ENCODE measurements around the gene FSTL1.
"Not testable (repeated sequence)": the region's sequence is repeated elsewhere in the genome, so short reads cannot be mapped to it uniquely, and the experiment has no call there.

The FSTL1 gene

DNA sequence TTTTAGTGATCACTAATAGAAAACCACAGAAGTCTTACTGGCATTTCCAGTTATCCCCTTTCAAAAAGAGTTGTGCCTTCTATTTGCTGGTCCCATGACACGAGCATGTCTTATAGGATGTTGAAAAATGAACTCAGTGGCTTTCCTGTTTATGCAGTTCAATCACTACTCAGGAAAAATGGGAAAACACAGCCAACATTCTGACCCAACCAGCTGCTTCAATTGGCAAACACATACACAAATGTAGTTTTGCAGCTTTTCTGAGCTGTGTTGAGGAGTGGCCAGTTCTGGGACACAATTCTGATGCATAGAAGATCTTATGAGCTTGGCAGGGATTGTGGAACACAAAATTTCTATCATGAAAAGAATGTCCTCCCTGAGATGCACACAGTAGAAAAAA, 40.3 kb downstream of the FSTL1 start:
- DNase-seq: no peak

DNA sequence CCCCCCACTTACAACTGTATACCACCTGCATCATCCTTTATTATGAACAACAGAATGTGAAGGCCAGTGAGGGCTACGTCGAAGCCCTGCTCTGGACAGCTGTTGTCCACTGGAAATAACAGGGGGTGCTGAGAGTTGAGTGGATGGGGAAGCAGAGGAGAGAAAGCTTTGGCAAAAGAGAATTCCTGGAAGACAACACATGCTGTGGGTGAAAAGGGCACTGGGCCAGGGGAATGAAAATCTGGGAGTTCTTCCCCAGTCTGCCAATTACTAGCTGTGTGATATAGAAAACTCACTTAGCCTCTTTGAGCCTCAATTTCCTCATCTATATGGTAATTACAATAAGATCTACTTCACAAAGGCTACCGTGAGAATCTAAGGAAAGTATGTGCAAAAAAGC, 40.7 kb downstream of the FSTL1 start:
- no peak for DNase-seq

GRCh38 chr3:120407508-120408287, 43.1 kb downstream of the FSTL1 start:
- DNase-seq: no peak

DNA sequence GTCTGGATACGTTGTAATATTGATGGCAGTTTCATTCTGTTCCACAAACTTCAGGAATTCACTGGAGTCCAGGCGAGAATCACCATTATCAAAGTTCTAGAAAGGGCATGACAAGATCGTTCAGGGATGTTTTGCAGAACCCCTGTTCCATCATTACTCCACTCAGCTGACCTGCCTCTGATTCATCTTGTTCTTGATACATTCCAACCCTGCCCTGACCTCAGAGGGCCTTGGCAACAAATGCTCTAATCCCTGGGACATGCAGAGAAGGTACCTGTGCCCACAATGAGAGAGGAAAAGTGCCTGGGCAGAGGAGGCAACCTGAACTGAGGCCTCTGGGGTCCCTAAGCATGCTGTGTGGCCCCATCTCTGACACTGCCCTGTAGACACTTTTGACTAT, 45.9 kb downstream of the FSTL1 start:
- DNase-seq: no peak

DNA sequence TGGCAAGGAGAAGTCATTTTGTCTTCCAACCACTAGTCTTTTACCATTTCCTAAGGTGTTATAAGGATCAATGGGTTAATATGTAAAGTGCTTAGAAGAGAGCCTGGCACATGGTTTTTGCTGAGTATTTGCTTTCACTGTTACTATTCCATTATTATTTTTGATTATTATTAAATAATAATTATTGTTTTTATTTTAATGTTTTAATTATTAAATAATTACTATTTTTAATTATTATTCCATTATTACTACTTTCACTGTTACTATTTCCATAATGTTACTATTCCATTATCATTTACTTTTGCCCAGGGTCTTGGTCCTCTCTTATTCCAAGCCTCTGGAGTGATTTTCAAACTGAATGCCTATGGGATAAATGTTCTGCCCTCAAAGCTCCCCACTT, 48.5 kb downstream of the FSTL1 start:
- DNase-seq: no peak

DNA sequence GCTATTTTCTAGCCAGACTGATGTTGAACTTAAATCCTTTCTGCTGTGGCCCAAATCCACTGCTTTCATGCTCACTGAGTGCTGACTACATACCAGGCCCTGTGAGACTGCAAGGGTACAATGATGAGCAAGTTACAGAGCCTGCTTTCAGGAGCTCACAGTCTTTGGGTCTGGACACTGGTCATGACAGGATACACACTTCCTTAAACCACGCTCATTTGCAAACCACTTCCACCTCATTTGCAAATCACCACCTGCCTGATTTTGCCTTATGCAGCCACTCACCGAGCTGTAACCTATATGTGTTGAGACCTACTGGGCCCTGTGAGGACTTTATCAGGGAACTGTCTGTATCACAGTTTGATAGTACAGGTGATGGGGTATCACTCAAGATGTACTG, 51.4 kb downstream of the FSTL1 start:
- no peak for DNase-seq

DNA sequence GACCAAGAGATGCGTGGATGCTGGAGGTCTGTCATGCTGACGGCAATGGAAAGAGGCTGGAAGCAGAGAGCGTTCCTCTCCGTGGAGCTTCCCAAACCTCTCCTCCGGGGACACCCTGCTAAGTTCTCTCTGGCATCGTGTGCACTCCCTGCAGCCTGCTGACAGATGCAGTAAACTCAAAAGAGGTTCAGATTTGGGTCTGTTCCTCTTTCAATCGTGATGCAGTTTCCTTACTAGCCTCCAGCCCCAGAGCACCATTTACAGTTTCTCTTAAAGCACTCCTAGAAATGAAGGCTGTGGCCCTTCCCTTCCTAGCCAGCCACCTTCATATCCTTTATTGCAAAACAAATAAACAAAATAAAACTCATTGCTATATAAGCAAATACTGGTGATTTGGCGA, 54.3 kb downstream of the FSTL1 start:
- DNase-seq: no peak

- no peak for DNase-seq
Observed at GRCh38 chr3:120394347-120394746, 56.4 kb downstream of the FSTL1 start.

DNA sequence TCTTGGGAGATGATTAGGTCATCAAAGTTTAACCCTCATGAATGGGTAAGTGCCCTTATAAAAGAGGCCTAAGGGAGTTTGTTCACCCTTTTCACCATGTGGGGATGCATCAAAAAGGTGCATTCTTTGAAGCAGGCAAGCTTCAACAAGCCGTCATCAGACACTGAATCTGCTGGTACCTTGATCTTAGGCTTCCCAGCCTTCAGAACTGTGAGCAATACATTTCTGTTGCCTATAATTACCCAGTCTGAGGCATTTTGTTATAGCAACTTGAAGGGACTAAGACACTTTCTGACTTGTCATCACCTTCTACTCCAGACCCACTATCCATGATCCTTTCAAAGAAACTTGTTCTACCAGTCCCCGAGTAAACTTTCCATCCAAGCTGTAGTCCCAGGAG, 57.0 kb downstream of the FSTL1 start:
- no peak for DNase-seq

- no peak for DNase-seq
Observed at GRCh38 chr3:120393243-120393642, 57.5 kb downstream of the FSTL1 start.

- no peak for DNase-seq
Observed at GRCh38 chr3:120382941-120383447, 67.8 kb downstream of the FSTL1 start.

GRCh38 chr3:120381503-120381902, 69.3 kb downstream of the FSTL1 start:
- no peak for DNase-seq

DNA sequence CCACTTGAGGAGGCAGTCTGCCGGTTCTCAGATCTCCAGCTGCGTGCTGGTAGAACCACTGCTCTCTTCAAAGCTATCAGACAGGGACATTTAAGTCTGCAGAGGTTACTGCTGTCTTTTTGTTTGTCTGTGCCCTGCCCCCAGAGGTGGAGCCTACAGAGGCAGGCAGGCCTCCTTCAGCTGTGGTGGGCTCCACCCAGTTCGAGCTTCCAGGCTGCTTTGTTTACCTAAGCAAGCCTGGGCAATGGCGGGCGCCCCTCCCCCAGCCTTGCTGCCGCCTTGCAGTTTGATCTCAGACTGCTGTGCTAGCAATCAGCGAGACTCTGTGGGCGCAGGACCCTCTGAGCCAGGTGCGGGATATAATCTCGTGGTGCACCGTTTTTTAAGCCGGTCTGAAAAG, 72.8 kb downstream of the FSTL1 start:
- DNase-seq: not testable (repeated sequence)

GRCh38 chr3:120370463-120370862, 80.3 kb downstream of the FSTL1 start:
- DNase-seq: no peak

DNA sequence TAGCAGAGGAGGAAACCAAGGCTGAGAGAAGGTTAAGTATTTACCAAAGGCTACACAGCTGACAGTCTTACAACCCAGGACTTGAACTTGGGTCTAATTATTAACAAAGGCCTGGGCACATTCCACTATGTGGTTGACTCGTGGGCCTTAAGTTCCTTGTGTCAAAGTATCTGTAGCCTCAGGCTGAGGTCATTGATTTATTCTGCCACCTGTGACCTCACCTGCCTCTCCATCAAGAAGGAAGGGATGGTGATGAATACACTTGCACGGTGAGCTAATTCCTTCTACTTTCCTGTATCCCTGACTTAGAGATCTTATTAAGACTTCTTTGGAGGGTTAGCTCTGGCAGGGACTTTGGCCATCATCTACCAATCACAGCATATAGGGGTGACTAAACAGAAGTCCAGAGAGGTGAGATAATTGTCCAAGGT, 81.7 kb downstream of the FSTL1 start:
- DNase-seq: no peak

DNA sequence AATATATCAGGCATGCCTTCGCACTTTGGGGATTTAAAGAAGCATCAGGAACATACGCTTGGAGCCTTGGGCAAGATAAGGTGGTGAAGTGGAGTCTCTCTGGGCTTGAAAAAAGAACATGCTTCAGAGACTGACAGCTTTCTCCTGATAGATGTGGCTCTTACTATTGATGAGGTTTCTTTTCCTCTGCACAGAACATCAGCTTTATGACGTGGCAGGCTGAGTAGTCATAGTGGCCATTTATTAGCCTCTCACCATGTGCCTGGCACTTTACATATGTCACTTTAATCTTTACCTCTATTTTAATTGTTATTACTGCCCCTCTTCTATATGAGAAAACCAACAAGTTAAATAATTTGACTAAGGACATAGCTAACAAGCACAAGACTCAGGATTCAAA, 82.6 kb downstream of the FSTL1 start:
- no peak for DNase-seq

DNA sequence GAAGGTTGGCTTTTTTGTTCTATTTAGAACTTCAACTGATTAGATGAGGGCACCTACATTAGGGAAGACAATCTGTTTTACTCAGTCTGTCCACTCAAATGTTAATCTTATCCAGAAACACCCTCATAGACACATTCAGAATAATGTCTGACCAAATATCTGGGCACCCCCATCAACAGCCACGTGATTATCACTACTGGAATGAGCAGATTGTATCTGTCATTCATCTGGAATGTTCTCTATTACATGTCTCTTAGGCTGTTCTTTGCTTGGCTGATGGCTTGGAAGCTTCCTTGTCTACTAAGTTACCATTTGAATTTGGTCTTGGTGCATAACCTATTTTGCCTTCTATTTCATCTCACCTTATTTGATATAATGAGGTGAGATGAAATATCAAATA, 86.0 kb downstream of the FSTL1 start:
- DNase-seq: no peak

DNA sequence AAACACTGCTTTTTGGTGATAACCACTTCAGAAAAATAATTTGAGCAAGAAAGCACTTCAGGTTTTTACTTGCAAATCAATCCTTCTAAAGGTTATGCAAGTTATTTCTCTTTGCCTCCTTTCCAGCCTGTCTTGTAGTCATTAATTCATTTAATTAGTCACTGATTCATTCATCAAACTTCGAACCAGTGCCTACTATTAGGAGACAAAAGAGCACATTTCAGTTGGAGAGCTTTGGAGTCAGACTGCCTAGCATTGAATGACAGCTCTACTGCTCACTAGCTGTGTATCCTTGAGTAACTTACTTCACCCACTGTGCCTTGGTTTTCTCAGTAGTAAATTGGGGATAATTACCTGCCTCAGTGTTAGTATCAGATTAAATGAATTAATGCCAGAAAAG, 86.7 kb downstream of the FSTL1 start:
- DNase-seq: no peak

GRCh38 chr3:120357807-120358206, 93.0 kb downstream of the FSTL1 start:
- peak; percentile 9 for DNase-seq

- no peak for DNase-seq
Observed at GRCh38 chr3:120355486-120355885, 95.3 kb downstream of the FSTL1 start.

DNA sequence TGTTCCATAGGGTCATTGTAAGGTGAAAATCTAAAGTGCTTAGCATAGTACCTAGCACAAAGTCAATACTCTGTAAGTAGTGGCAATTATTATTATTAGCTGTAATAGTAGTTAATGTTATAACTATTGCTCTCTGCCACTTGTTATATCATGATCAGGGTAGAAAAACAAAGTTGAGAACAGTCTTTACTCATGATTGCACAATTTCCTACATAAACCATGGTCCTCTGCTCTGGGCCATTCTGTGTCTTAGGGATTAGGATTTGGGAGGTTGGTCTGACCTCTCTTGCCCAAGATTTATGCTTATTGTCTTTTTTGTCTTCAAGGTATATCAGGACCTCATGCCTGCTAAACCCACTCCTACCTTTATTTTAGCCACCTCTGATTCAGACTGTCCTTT, 97.3 kb downstream of the FSTL1 start:
- no peak for DNase-seq

GRCh38 chr3:120352017-120352416, 98.8 kb downstream of the FSTL1 start:
- no peak for DNase-seq

DNA sequence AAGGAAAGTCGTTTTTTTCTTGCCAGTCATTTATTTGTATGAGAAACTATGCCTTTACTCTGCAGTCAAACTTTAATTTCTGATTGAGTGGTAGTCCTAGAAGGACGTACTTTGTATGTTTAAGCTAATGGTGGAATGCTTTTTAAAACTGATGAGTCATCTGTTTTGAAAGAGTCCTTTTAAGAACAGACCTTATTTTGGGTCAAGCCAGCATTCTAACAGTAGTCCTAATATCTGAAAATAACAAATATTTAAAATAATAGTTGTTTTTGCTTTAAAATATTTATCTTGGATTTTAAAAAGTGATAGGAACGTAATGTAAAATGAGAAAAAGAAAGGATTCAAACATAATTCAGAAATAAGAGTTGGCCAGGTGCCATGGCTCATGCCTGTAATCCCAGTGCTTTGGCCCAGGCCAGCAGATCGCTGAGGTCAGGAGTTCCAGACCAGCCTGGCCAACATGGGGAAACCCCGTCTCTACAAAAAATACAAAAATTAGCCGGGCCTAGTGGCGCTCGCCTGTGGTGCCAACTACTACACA, 100.3 kb downstream of the FSTL1 start:
- DNase-seq: no peak

GRCh38 chr3:120349855-120350125, 101.0 kb downstream of the FSTL1 start:
- no peak for DNase-seq

Data from CD4-positive, alpha-beta T cell treated with Interleukin-21 for 1 hour (primary cell).